Aorta (tissue), 5 donors: ENCODE results near the gene FAAH. TPM values are rescaled to one million over a fixed set of nuclear protein-coding genes. Genes with fewer than 3 reads are reported as not detected.
A peak's percentile ranks its signal among the peaks of the same experiment; 100 is the strongest.

Experiments used
- ATAC-seq: fragments of 200-7000 bp; cut with Tn5 transposase; one replicate; pipeline ENCODE4 v1.9.1; 2022; ENCODE audit warnings: moderate library complexity; ENCODE audit not compliant: low FRiP score
- DNase-seq, 2 donors: peaks; one replicate each; pipeline ENCODE4 v3.0.0-alpha.2; 2020
- H3K27ac ChIP-seq, 2 donors: one replicate each; pipeline ENCODE4 v1.5.1; 2013; ENCODE audit warnings: low read length in 2 of 2, mild to moderate bottlenecking in 2 of 2, moderate library complexity in 2 of 2, control low read depth in 1 of 2, inconsistent platforms in 1 of 2, low read depth in 1 of 2
- H3K27me3 ChIP-seq, 2 donors: one replicate each; pipeline ENCODE4 v1.6.1; 2013; ENCODE audit warnings: control low read depth in 1 of 2, low read length in 1 of 2, mild to moderate bottlenecking in 1 of 2, moderate library complexity in 1 of 2; ENCODE audit not compliant: insufficient read depth in 2 of 2, control insufficient read depth in 1 of 2
- H3K36me3 ChIP-seq, 2 donors: one replicate each; pipeline ENCODE4 v1.6.1; 2013; ENCODE audit warnings: control low read depth in 1 of 2, low read length in 1 of 2, mild to moderate bottlenecking in 1 of 2; ENCODE audit not compliant: insufficient read depth in 2 of 2, control insufficient read depth in 1 of 2
- H3K4me1 ChIP-seq, 2 donors: one replicate each; pipeline ENCODE4 v1.6.1; 2013; ENCODE audit warnings: low read length in 2 of 2, control low read depth in 1 of 2, mild to moderate bottlenecking in 1 of 2, moderate library complexity in 1 of 2; ENCODE audit not compliant: insufficient read depth in 2 of 2, control insufficient read depth in 1 of 2
- H3K4me3 ChIP-seq, 2 donors: one replicate each; pipeline ENCODE4 v1.5.1; 2013; ENCODE audit warnings: low read length in 2 of 2, control low read depth in 1 of 2, mild to moderate bottlenecking in 1 of 2
- H3K9me3 ChIP-seq: one replicate; pipeline ENCODE4 v1.6.1; 2013; ENCODE audit warnings: mild to moderate bottlenecking, low read length; ENCODE audit not compliant: control insufficient read depth
- WGBS, 2 donors: extraction: QIAGEN DNeasy Blood & Tissue Kit; methylation state at CpG; one replicate each; pipeline ENCODE4 v1.1.7; 2013; 5-methylcytosine and 5-hydroxymethylcytosine counted together
- intact Hi-C, 2 donors: fragments of 100-400 bp; cut with DNase I; formaldehyde crosslinking; loops; one replicate each; pipeline versions ENCODE4 v1.14.2 to v1.15.0; 2022
- polyA plus RNA-seq, 2 donors: library from polyadenylated mRNA; stranded (reverse); fragments of 200-250 nt; gene quantifications; one replicate each; pipeline ENCODE4 v1.2.3, GENCODE V29; 2013
- total RNA-seq, 2 donors: library from RNA; stranded (reverse); fragmentation: NEBNext Ultra II Directional; extraction: Animal tissue kit (Norgen Biotek cat#: 25700); gene quantifications; one replicate each; pipeline ENCODE4 v1.2.1, GENCODE V29; 2021
- donor health status: healthy with polysubstance abuse.
- donor health status: Bipolar disorder and iron deficiency.
- donor health status: DM: no; HTN: no; CAD: no.
- donor health status: DM: no; HTN: no; CAD: no.
- donor health status: DM: yes; HTN: yes; CAD: no.

Gene FAAH
- total and polyA plus RNA-seq, 4 donors: 3.3 to 33.2 (median 8.4) TPM

DNA sequence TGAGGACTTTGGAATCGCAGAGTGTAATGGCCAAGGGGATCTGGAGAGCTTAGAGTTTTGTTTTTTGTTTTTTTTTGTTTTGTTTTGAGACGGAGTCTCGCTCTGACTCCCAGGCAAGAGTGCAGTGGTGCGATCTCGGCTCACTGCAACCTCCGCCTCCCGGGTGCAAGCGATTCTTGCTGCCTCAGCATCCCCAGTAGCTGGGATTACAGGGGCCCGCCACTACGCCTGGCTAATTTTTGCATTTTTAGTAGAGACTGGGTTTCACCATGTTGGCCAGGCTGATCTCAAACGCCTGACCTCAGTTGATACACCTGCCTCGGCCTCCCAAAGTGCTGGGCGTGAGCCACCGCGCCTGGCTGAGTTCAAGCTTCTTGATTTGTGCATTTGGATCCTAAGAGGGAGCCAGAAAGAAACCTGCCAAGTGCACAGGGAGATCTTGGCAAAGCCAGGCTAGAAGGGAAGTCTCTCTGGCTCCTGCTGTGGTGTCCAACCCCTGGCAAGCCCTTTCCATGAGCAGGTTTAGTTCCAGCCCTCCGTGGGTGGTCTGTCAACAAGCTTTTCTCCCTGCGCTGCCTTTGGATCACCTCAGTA is 852 bp downstream of the FAAH start:
- intact Hi-C loops: no loop called here
- Histone ChIP-seq H3K9me3 (peaks cover 2% of the 10 kb centered on the region), H3K4me1 (no peaks in the 10 kb centered on the region), H3K27me3 (no peaks in the 10 kb centered on the region), H3K27ac (no peak overlapping the region), H3K4me3 (peak overlapping the region; percentile 9 to 56), H3K36me3 (no peaks in the 10 kb centered on the region)
- peak; percentile 43 for ATAC-seq
- no peak for DNase-seq
- 7 to 11% methylated on average over 17 of the region's 17 CpGs for WGBS, 2 donors

DNA sequence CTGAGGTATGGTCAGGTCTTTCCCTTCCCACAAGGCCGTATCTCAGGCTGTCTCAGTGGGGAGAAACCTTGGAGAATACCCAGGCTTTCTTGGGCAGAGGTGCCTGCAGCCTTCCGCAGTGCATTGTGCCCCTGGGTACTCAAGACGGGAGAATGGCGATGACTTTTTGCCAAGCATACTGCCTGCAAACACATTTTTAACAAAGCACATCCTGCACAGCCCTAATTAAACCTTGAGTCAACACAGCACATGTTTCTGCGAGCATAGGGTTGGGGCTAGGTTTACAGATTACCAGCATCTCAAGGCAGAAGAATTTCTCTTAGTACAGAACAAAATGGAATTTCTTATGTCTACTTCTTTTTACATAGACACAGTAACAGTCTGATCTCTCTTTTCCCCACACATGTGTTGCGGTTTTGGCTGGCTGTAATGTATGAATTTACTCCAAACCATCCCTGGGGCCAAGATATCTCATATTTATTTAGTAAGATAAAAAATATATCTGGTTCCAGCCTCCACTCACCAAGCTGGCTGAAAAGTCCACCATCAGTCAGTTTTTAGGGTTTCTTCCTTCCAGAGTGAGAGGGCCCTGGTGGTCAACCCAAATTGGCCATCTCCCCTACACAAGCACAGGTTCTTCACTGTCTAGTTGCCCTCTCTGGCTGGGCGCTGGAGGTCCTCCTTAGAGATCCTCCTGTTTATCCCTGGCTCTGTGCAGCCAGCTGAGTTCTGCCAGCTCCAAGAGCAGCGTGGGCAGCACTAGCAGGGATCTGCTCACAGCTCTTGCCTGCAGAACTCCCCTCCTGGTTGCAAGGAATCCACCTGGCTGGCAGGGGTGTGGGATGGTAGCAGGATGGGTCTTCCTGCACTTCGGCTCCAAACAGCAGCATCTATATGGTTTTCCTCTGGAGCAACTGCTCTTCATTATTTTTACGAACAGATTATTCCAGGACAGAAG is 2.6 kb downstream of the FAAH start:
- Histone ChIP-seq H3K4me1 (no peaks in the 10 kb centered on the region), H3K4me3 (no peak overlapping the region), H3K36me3 (no peaks in the 10 kb centered on the region), H3K27me3 (no peaks in the 10 kb centered on the region), H3K9me3 (peaks cover 2% of the 10 kb centered on the region), H3K27ac (no peak overlapping the region)
- intact Hi-C loops: no loop called here
- WGBS, 2 donors: 12 to 17% methylated on average over 10 of the region's 10 CpGs
- ATAC-seq: no peak
- no peak for DNase-seq

DNA sequence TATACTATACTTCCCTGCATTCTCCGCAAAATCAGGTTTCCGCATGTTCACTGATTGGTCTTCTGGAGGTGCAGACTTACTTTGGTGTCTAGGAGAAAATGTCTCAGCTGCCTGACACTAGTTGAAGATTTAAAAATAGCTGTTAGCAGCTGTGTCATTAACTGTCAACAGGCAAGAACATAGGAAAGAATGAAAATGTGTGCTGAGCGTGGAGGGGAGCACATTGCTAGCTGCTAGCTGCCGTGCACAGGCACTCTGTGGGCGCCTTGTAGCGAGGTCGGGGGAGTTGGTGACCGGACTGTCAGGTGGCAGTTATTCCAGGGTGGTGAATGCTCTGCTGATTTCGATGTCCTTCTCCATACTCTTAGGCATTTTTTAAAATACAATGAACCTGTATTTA is 5.2 kb downstream of the FAAH start:
- no peaks in the 10 kb centered on the region for H3K27me3 ChIP-seq
- intact Hi-C loops: no loop called here
- no peaks in the 10 kb centered on the region for H3K36me3 ChIP-seq
- no peaks in the 10 kb centered on the region for H3K4me1 ChIP-seq
- WGBS, 2 donors: 88 to 91% methylated on average over 9 of the region's 9 CpGs
- H3K9me3 ChIP-seq: no peaks in the 10 kb centered on the region
- ATAC-seq: no peak
- no peak overlapping the region for H3K27ac ChIP-seq
- no peak for DNase-seq
- H3K4me3 ChIP-seq: no peak overlapping the region

DNA sequence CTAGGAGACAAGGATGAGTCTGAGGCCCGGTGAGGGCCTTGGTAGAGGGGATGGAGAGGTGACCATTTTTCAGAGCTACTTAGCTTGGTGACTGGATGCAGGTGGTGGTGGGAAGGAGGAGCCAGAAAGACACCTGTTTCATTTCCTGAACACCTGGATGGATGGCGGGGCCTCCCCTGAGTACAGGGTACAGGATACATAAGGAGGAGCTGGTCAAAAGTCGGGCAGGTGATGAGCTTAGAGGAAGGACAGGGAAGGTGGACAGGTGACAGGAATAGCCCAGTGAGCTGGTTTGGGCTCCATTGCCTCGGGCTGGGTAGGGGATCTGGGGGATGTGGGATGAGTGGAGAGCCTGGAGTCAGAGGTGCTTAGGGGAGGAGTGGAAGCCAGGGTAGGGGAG is 6.3 kb downstream of the FAAH start:
- H3K9me3 ChIP-seq: no peaks in the 10 kb centered on the region
- H3K4me3 ChIP-seq: no peak overlapping the region
- DNase-seq (no peak), ATAC-seq (no peak)
- H3K27me3 ChIP-seq: no peaks in the 10 kb centered on the region
- intact Hi-C loops: no loop called here
- no peaks in the 10 kb centered on the region for H3K4me1 ChIP-seq
- WGBS, 2 donors: 85 to 89% methylated on average over 4 of the region's 4 CpGs
- no peaks in the 10 kb centered on the region for H3K36me3 ChIP-seq
- H3K27ac ChIP-seq: no peak overlapping the region

DNA sequence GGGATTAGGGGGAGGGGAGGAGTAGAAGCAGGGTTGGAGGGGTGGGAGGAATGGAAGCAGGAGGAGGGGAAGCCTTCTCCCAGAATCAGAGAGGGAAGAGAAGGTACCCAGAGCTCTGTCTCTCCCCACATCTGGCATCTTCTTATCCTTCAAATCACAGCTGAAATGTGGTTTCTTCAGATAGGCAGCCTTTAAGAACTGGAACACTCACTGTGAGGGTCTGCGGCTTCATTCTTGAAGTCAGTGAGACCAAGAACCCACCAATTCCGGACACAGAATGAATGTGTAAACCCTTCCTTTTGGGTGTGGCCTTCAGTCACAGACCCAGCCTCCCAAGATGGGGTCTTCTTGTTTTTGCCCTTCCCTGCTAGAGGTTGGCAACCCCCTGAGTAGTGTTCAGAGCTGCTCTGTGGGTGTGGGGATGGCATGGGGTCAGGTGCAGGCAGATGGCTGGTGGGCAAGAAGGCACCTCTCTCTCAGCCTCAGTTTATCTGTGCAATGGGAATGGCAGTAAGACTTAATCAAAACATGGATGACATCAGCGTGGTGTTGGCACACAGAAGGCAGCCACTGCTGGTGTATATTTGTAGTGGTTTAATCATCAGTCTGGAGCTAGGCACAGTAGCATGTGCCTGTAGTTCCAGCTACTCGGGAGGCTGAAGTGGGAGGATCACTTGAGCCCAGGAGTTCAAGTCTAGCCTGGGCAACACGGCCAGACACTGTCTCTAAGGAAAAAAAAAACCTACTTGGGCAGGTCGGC is 7.2 kb downstream of the FAAH start:
- Histone ChIP-seq H3K4me3 (no peak overlapping the region), H3K27ac (no peak overlapping the region)
- peak; percentile 11 for ATAC-seq

DNA sequence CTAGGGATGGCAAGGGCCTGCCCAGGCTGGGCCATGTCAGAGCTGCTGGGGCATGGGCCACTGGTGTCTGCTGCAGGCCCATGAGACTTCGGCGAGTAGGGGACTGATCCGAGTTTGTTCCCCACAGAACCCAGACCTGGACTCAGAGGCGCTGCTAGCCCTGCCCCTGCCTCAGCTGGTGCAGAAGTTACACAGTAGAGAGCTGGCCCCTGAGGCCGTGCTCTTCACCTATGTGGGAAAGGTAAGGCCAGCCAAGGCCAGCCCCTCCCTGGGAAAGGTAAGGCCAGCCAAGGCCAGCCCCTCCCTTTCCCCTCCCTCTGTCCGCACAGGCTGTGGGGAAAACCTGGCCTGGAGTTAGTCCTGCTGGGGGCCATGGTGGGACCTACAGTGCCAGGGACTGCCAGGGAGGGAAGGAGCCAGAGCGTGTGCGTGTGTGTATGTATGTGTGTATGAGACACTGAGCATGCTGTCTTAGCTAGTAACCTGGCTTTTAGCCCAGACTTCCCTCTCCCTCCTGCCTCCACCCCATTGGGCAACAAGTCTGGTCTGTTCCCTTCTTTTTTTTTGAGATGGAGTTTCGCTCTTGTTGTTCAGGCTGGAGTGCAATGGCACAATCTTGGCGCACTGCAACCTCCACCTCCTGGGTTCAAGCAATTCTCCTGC is 8.0 kb downstream of the FAAH start:
- H3K27me3 ChIP-seq: no peaks in the 10 kb centered on the region
- no peaks in the 10 kb centered on the region for H3K36me3 ChIP-seq
- intact Hi-C loops: no loop called here
- H3K9me3 ChIP-seq: no peaks in the 10 kb centered on the region
- H3K4me3 ChIP-seq: no peak overlapping the region
- H3K27ac ChIP-seq: no peak overlapping the region
- ATAC-seq: peak; percentile 76
- 17 to 18% methylated on average over 10 of the region's 10 CpGs for WGBS, 2 donors
- DNase-seq: peak in 1 of 2 donors; percentile 83
- no peaks in the 10 kb centered on the region for H3K4me1 ChIP-seq

More for the DNA sequence above, 7.2 kb downstream of the FAAH start:
- DNase-seq: peak in 1 of 2 donors; percentile 25
- Histone ChIP-seq H3K36me3 (no peaks in the 10 kb centered on the region), H3K9me3 (no peaks in the 10 kb centered on the region), H3K27me3 (no peaks in the 10 kb centered on the region), H3K4me1 (no peaks in the 10 kb centered on the region)
- 35 to 39% methylated on average over 6 of the region's 6 CpGs for WGBS, 2 donors
- intact Hi-C loops: no loop called here

DNA sequence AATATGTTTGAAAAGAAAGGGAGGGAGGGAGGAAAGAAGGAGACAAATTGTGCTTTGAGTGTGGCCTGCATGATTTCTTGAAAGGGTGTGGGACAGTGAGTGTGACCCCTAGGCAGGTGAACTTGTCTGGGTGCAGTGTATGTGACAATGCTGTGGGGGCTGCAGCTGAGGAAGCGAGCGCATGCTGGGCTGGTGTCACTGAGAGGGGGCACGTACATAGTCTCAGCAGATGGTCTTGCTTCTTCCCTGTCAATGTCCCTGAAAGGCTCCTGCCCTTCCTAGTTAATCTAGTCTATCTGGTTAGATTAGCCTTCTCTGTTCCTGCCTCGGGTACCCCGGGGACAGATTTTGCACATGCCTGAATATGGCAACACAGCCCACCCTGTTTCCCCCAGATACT is 9.8 kb downstream of the FAAH start:
- no peak for ATAC-seq
- DNase-seq: peak in 1 of 2 donors; percentile 54
- Histone ChIP-seq H3K4me3 (no peak overlapping the region), H3K9me3 (no peaks in the 10 kb centered on the region), H3K27me3 (no peaks in the 10 kb centered on the region), H3K27ac (no peak overlapping the region), H3K36me3 (no peaks in the 10 kb centered on the region), H3K4me1 (no peaks in the 10 kb centered on the region)
- WGBS, 2 donors: 96% methylated on average over 5 of the region's 5 CpGs
- intact Hi-C loops: loop anchor here (2.0 kb wide), 2 partner anchors 119 to 125 kb away; no protein-coding TSS in a partner anchor

DNA sequence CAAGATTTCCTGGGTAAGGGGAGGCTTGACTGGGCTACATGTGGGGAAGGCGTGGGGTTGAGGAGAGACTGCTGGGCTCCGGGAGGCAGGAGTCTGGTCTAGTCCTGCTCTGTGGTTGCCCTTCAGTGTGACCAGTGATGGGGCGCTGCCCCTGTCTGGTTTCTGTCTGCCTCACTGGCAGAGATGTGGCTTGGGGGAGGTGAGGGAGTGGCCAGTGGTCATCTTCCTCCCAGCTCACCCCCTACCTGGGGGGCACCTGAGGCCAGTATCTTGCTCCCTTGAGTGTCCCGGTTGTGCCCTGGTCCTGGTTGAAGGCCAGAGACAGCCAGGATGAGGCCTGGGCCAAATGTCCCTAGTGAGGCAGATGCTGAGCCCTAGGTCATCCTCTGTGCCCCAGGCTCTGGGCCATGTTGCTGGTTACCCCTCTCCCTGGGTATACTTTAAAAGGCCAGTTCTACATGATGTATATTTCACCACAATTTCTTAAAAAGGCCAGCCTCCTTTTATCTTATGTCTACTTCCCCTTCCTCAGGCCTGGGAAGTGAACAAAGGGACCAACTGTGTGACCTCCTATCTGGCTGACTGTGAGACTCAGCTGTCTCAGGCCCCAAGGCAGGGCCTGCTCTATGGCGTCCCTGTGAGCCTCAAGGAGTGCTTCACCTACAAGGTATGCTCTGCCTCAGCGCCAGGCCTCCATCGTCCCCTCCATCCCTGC is 10.5 kb downstream of the FAAH start:
- WGBS, 2 donors: 94 to 98% methylated on average over 7 of the region's 7 CpGs
- H3K27ac ChIP-seq: no peak overlapping the region
- ATAC-seq (no peak), DNase-seq (peak in 1 of 2 donors; percentile 31)
- H3K9me3 ChIP-seq: no peaks in the 10 kb centered on the region
- H3K27me3 ChIP-seq: no peaks in the 10 kb centered on the region
- intact Hi-C loops: loop anchor here (2.0 to 5.0 kb wide), 3 partner anchors 118 to 313 kb away; partner anchors contain the start of gene EFCAB14 (in 1 of the 2)
- H3K36me3 ChIP-seq: no peaks in the 10 kb centered on the region
- no peaks in the 10 kb centered on the region for H3K4me1 ChIP-seq
- no peak overlapping the region for H3K4me3 ChIP-seq
